PFSK-1 (cell line): ENCODE data around the gene EPHA3.

ENCODE experiments used
- FOXP2 ChIP-seq: optimal IDR thresholded peaks from 2 replicates; pipeline ENCODE3; 2011; ENCODE audit warnings: borderline replicate concordance, control low read depth, inconsistent platforms; ENCODE audit not compliant: insufficient read depth; ENCODE audit errors: extremely low read length, extremely low read depth
- POLR2AphosphoS5 ChIP-seq: IDR thresholded peaks from 2 replicates; pipeline ENCODE4 v1.6.1; 2012; ENCODE audit warnings: low read depth, mild to moderate bottlenecking, control low read depth, low read length, moderate library complexity
- REST ChIP-seq, 2 experiments: IDR thresholded peaks; 2 replicates each; pipeline versions ENCODE4 v1.6.1 to v1.8.0; 2011 to 2012; ENCODE audit warnings: low read depth in 2 of 2, low read length in 2 of 2, control low read depth in 1 of 2, inconsistent platforms in 1 of 2, mild to moderate bottlenecking in 1 of 2, moderate library complexity in 1 of 2; ENCODE audit not compliant: insufficient read depth in 1 of 2
- SIN3A ChIP-seq: IDR thresholded peaks from 2 replicates; pipeline ENCODE4 v1.6.1; 2012; ENCODE audit warnings: mild to moderate bottlenecking, low read length, moderate library complexity, borderline replicate concordance; ENCODE audit not compliant: insufficient read depth
- TAF1 ChIP-seq: IDR thresholded peaks from 2 replicates; pipeline ENCODE4 v1.6.1; 2012; ENCODE audit warnings: low read length, control low read depth, borderline replicate concordance; ENCODE audit not compliant: insufficient read depth

The EPHA3 gene

GRCh38 chr3:89238846-89239245, 131.4 kb downstream of the EPHA3 start:
- no peak for TF ChIP-seq POLR2AphosphoS5
- TF ChIP-seq TAF1: no peak
- no peak for TF ChIP-seq REST (IDR thresholded peaks at IDR 0.05; ENCODE audit: insufficient read depth in 1 of 2, low read depth in 2 of 2, low read length in 2 of 2)
- TF ChIP-seq SIN3A: no peak
- no peak for TF ChIP-seq FOXP2

GRCh38 chr3:89239774-89240173, 132.4 kb downstream of the EPHA3 start:
- TF ChIP-seq FOXP2 (no peak), REST (IDR thresholded peaks at IDR 0.05; ENCODE audit: insufficient read depth in 1 of 2, low read depth in 2 of 2, low read length in 2 of 2) (no peak), TAF1 (no peak), POLR2AphosphoS5 (no peak), SIN3A (no peak)

GRCh38 chr3:89245612-89246011, 138.2 kb downstream of the EPHA3 start:
- TF ChIP-seq REST (IDR thresholded peaks at IDR 0.05; ENCODE audit: insufficient read depth in 1 of 2, low read depth in 2 of 2, low read length in 2 of 2): no peak
- TF ChIP-seq SIN3A: no peak
- no peak for TF ChIP-seq TAF1
- no peak for TF ChIP-seq FOXP2
- TF ChIP-seq POLR2AphosphoS5: no peak

GRCh38 chr3:89246326-89246725, 138.9 kb downstream of the EPHA3 start:
- TF ChIP-seq TAF1: no peak
- no peak for TF ChIP-seq FOXP2
- no peak for TF ChIP-seq POLR2AphosphoS5
- no peak for TF ChIP-seq REST (IDR thresholded peaks at IDR 0.05; ENCODE audit: insufficient read depth in 1 of 2, low read depth in 2 of 2, low read length in 2 of 2)
- TF ChIP-seq SIN3A: no peak

- TF ChIP-seq POLR2AphosphoS5 (no peak), REST (IDR thresholded peaks at IDR 0.05; ENCODE audit: insufficient read depth in 1 of 2, low read depth in 2 of 2, low read length in 2 of 2) (no peak), SIN3A (no peak), TAF1 (no peak)
These were observed 143.3 kb downstream of the EPHA3 start for GRCh38 chr3:89250742-89251141.
